Measurements from ENCODE around the gene ZNF471.

The ZNF471 gene

DNA sequence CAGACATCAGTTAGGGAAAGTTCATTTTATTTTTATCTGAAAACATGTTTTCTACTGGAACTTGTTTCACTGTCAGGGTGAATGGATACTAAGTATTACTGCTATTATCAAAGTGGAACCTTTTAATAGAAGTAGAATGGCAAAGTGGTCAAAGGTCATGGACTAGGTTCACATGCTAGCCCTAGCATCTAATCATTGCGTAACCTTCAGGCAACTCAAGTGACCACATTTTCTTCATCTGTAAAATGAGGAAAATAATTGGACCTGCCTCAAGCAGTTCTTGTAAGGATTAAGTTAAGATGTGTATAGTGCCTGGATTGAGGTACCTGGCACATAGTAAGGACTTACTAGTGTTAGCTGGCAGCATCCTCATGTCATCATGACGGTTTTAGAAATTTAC, 36.1 kb downstream of the ZNF471 start:
- DNase-seq (ENCODE audit: low read depth in 2 of 2), result no peak
- no peak for TF ChIP-seq CTCF (IDR thresholded peaks at IDR 0.05; ENCODE audit: low read depth, low read length)
- H3K4me3 ChIP-seq (replicated peaks in 1 of 2; ENCODE audit: low read depth in 2 of 2, low read length in 2 of 2), result no peak overlapping the region

DNA sequence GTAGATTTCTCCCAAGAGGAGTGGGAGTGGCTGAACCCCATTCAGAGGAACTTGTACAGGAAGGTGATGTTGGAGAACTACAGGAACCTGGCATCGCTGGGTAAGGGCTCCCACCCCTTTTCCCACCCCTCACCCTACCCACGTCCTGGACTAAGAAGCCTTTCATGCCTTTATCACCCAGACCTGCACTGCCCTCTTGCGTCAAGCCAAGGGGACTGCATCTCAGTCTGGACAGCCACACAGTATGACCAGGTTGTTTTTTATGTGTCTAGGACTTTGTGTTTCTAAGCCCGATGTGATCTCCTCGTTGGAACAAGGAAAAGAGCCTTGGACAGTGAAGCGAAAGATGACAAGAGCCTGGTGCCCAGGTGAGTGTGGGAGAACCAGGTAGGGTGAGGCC, 39.9 kb downstream of the ZNF471 start:
- peak; percentile 28 for TF ChIP-seq CTCF (IDR thresholded peaks at IDR 0.05; ENCODE audit: low read depth, low read length)
- DNase-seq (ENCODE audit: low read depth in 2 of 2), result no peak
- no peak overlapping the region for H3K4me3 ChIP-seq (replicated peaks in 1 of 2; ENCODE audit: low read depth in 2 of 2, low read length in 2 of 2)

DNA sequence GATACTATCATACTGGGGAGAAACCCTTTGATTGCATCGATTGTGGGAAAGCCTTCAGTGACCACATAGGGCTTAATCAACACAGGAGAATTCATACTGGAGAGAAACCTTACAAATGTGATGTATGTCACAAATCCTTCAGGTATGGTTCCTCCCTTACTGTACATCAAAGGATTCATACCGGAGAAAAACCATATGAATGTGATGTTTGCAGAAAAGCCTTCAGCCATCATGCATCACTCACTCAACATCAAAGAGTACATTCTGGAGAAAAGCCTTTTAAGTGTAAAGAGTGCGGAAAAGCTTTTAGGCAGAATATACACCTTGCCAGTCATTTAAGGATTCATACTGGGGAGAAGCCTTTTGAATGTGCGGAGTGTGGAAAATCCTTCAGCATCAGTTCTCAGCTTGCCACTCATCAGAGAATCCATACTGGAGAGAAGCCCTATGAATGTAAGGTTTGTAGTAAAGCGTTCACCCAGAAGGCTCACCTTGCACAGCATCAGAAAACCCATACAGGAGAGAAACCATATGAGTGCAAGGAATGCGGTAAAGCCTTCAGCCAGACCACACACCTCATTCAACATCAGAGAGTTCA, 46.7 kb downstream of the ZNF471 start:
- TF ChIP-seq CTCF (IDR thresholded peaks at IDR 0.05; ENCODE audit: low read depth, low read length), result no peak
- DNase-seq (ENCODE audit: low read depth in 2 of 2), result no peak
- no peak overlapping the region for H3K4me3 ChIP-seq (replicated peaks in 1 of 2; ENCODE audit: low read depth in 2 of 2, low read length in 2 of 2)

GRCh38 chr19:56562766-56563165, 55.1 kb downstream of the ZNF471 start:
- no peak for TF ChIP-seq CTCF (IDR thresholded peaks at IDR 0.05; ENCODE audit: low read depth, low read length)
- H3K4me3 ChIP-seq (replicated peaks in 1 of 2; ENCODE audit: low read depth in 2 of 2, low read length in 2 of 2), result no peak overlapping the region
- no peak for DNase-seq (ENCODE audit: low read depth in 2 of 2)

DNA sequence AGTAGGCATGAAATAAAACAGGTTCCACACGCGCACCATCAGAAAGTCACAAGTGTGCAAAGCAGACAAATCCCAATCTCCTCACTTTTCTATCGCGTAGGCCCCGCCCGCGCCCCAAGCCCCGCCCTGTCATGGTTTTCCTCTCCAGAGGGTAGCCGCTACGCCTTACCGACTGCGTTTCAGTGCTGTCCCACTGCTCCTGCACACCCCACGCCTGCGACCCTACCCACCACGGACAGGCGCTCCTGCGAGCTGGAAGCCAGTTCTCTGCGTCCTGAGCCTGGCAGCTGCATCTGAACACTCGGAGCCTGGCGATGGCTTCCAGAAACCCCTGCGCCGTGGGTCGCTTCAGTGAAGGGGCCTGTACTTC, 59.2 kb downstream of the ZNF471 start:
- DNase-seq (ENCODE audit: low read depth in 2 of 2), result peak; percentile 44 to 51
- H3K4me3 ChIP-seq (replicated peaks in 1 of 2; ENCODE audit: low read depth in 2 of 2, low read length in 2 of 2), result peak overlapping the region; percentile 83 to 96
- no peak for TF ChIP-seq CTCF (IDR thresholded peaks at IDR 0.05; ENCODE audit: low read depth, low read length)

DNA sequence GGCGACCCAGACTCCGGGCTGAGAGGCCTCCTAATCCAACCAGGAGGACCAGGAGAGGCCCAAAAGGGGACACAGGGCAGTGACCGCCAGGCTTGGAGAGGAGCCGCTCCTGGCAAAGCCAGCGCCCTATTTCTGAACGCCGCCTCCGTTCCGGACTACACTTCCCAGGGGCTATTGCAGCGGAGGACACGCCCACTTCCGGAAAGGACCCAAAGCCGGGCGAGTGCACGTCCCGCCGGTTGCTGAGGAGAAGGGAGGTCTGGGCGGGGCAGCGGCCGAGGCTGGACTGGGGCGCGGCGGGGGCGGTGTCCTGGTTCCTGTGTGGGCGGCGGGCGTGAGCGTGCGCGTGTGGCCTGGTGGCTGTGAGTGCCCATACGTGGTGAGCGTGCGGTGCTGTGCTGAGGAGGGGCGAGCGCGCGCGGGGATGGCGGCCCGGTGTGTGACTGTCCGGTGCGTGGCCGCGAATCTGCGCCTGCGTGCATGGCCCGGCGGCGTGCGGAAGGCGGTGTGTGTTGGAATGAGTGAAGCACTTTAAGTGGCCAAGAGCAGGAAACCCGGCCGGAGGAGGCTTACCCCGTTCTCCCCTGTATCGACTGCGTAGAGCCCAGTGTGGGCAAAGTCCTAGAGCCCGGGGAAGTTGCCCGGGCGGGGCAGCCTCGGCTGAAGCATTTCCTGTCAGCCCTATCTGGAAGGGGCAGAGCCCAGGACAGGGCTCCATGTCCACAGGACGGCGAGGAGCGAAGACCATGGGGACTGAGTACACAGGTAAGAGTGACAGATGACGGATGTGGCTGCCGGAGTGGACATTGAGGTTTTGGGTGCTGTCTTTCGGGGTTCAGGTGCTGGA, 59.8 kb downstream of the ZNF471 start, which contains the start of gene ZNF470:
Gene ZNF470, plus strand, starts transcription at position 195 of the 847 bp plus-strand sequence. CDS start 2,844 bp downstream, outside the sequence.
- H3K4me3 ChIP-seq (replicated peaks in 1 of 2; ENCODE audit: low read depth in 2 of 2, low read length in 2 of 2), result peak within 1 kb of the TSS; percentile 83 to 96
- no peak for TF ChIP-seq CTCF (IDR thresholded peaks at IDR 0.05; ENCODE audit: low read depth, low read length)
- DNase-seq (ENCODE audit: low read depth in 2 of 2), result peak; percentile 92 to 94

All from cardiac fibroblast (primary cell).